Right hindlimb (tissue), 1 donor: ENCODE measurements around the gene TSR3.

Experiments used
- DNase-seq: peaks from one replicate; pipeline ENCODE4 v3.0.0-alpha.2; 2018

TSR3 gene

DNA sequence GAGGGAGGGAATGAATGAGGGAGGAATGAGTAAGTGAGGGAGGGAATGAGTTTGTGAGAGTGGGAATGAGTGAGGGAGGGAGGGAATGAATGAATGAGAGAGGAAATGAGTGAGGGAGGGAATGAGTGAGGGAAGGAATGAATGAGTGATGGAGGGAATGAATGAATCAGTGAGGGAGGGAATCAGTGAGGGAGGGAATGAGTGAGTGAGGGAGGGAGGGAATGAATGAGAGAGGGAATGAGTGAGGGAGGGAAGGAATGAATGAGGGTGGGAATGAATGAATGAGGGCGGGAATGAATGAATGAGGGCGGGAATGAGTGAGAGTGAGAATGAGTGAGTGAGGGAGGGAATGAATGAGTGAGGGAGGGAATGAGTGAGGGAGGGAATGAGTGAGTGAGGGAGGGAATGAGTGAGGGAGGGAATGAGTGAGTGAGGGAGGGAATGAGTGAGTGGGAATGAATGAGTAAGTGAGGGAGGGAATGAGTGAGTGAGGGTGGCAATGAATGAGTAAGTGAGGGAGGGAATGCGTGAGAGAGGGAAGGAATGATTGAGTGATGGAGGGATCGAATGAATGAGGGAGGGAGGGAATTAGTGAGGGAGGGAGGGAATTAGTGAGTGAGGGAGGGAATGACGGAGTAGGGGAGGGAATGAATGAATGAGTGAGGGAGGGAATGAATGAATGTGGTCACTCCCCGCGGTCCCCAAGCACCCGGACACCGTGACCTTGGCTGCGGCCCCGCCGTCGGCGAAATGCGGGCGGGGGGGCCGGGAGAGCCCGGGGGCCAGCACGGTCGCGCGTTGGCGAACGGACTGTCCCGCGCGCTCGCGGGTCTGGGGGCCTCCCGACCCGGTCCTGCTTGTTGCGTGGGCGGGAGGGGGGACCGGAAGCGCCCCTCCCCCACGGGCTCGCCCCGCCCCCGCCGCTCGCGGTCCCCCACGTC is 43.4 kb downstream of the TSR3 start:
- peak; percentile 15 for DNase-seq

DNA sequence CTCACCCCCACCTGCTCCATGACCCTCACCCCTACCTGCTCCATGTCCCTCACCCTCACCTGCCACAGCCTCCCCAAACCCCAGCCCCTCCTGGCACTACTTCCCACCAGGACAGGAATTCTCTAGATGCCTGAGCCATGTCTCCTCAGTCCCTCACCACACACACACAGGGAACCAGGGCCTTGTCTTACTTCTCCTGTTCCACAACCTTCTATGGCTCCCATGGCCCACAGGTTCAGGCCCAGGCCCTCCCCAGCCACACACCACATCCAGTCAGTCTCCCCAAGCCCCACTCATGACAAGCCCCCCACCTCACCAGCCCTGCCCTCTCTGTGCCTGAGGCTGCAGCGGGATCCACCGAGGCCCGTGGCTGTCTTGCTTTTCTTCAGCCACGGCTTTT is 45.3 kb downstream of the TSR3 start:
- DNase-seq = no peak

DNA sequence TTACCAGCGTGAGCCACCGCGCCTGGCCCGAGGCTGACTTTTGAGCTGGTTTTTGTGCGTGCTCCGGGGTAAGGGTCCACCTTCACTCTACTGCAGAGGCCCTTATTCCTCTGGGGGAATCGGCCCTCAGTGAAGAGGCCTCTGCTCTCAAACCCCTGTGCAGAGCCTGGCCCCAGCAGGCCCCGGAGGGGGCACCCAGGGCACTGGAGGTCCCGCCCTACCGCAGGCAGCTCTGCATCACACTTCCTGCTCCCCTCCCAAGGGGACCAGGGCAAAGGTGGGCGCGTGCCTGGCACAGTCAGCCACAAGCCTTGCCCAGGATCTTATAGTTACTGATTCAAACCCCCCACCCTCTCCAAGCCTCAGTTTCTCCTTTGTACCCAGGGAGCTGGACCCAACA is 45.9 kb downstream of the TSR3 start:
- no peak for DNase-seq

DNA sequence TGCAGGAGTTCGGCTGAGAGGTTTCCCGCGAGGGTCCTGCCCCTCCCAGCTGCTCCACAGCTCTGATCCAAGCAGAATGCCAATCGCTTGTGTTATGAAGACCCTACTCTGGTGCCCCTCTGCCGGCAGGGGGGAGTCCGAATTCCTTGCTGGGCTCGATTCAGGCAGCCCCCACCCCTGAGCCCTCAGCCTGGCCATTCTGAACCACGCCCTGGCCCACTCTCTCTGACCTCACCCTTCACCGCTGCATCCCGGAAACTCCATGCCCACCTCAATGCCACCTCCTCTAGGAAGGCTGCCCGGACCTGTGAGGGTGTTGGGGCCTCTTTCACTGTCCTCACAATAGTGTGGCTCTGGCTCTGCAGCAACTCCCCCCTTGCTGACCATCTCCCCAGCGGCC is 50.1 kb downstream of the TSR3 start:
- DNase-seq = no peak

DNA sequence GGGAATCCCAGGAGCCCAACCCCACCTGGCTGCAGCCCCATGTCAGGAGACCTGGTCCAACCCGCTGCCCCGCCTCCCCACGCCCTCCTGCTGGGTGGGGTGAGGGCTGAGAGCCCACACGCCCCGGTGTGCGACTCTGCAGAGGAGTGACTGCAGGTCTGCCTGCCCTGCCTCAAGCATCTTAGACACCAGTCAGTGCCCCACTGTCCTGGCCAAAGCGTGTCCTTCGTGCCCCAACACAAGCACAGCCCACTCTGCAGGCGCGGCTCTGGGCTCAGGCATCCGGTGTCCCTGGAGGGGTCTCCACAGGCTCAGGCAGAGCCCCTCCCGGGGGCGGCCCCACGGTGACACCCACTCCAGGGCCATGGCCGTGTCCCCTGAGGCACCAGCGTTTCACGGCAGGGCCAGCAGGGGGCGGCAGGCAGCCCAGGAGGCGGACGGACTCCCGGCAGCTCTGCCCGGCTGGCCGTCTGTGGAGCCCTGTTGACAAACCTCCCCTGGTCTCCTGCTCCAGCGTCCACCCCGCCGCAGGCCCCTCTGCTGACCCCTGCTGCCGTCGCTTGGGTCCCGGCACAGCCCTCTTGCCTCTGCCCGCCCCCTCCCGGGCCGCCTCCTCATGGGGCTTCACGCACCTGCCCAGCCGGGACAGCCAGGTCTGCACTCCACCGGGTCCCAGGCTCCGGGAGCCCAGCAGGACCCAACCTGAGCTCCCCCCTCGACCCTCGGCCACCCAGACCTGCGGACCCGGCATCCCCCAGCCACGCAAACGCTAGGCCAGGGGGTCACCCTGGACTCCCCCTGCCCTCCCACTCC is 50.8 kb downstream of the TSR3 start:
- DNase-seq = peak; percentile 51

DNA sequence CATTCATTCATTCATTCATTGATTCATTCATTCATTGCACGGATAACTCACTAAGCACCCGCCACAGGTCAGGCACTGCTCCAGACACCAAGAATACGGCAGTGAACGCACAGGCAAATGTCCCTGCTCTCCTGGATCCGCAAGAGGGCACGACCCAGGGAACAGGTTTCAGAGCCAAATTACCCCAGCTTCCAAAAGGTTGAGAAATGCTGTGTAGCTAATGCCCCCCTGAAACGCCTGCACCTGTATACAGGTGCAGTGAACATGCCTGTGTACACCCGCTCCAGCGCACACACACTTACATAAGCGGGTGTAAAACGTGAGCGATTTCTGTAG is 51.8 kb downstream of the TSR3 start:
- no peak for DNase-seq
